Ascending aorta (tissue), 2 donors: Measurements from ENCODE around the gene VASN. TPM values are rescaled to one million over a fixed set of nuclear protein-coding genes. Genes with fewer than 3 reads are reported as not detected.

ENCODE experiments used
- DNase-seq, 2 donors: peaks; one replicate each; pipeline ENCODE4 v3.0.0-alpha.2; 2019; ENCODE audit warnings: low spot score in 2 of 2
- H3K27ac ChIP-seq, 2 donors: fragments of 200-600 bp; sonication (generic); one replicate each; pipeline ENCODE4 v1.5.1; 2016 to 2017; ENCODE audit warnings: mild to moderate bottlenecking in 1 of 2
- H3K27me3 ChIP-seq: fragments of 200-600 bp; sonication (generic); one replicate; pipeline ENCODE4 v1.5.1; 2017
- H3K36me3 ChIP-seq, 2 donors: fragments of 200-600 bp; sonication (generic); one replicate each; pipeline ENCODE4 v1.5.1; 2016
- H3K4me1 ChIP-seq, 2 donors: fragments of 200-600 bp; sonication (generic); one replicate each; pipeline ENCODE4 v1.5.1; 2016 to 2017; ENCODE audit warnings: mild to moderate bottlenecking in 1 of 2
- H3K4me3 ChIP-seq, 2 donors: fragments of 200-600 bp; sonication (generic); one replicate each; pipeline ENCODE4 v1.5.1; 2016 to 2017; ENCODE audit warnings: mild to moderate bottlenecking in 1 of 2
- H3K9me3 ChIP-seq, 2 donors: fragments of 200-600 bp; sonication (generic); one replicate each; pipeline ENCODE4 v1.5.1; 2016
- CTCF ChIP-seq, 3 experiments: fragments of 200-600 bp in 2 of 3; fragments of 450-650 bp in 1 of 3; sonication (generic) in 2 of 3; IDR thresholded peaks; one replicate each; pipeline ENCODE4 v1.5.1; 2016 to 2019; ENCODE audit warnings: antibody characterized with exemption in 3 of 3, mild to moderate bottlenecking in 1 of 3, moderate library complexity in 1 of 3
- intact Hi-C: fragments of 100-400 bp; cut with DNase I; formaldehyde crosslinking; loops from one replicate; pipeline ENCODE4 v1.15.1; 2023
- total RNA-seq: library from RNA; depleted of rRNA; stranded (reverse); fragments of >200 nt; gene quantifications from one replicate; pipeline ENCODE4 v1.1.0, GENCODE V29; 2016

Gene VASN
- total RNA-seq, 1 donor from 2014 or later, result 218 TPM

- intact Hi-C loops, result no loop called here
- Histone ChIP-seq H3K4me1 (peaks cover 21 to 50% of the 10 kb centered on the region in 2 donors), H3K9me3 (no peaks in the 10 kb centered on the region), H3K27me3 (no peaks in the 10 kb centered on the region), H3K4me3 (peak overlapping the region in 1 of 2 donors; percentile 37), H3K27ac (peak overlapping the region; percentile 94 to 99), H3K36me3 (no peaks in the 10 kb centered on the region)
- DNase-seq, result no peak
- TF ChIP-seq CTCF (IDR thresholded peaks at IDR 0.05), result no peak
These were observed 1.5 kb upstream of the VASN start for GRCh38 chr16:4370151-4370550.

- intact Hi-C loops, result loop anchor here (1.0 kb wide), 2 partner anchors 18 to 19 kb away; partner anchors contain the start of gene PAM16
- Histone ChIP-seq H3K36me3 (no peaks in the 10 kb centered on the region), H3K4me1 (peaks cover 22 to 55% of the 10 kb centered on the region in 2 donors), H3K27me3 (no peaks in the 10 kb centered on the region), H3K9me3 (no peaks in the 10 kb centered on the region), H3K4me3 (peak overlapping the region; percentile 64 to 81), H3K27ac (peak overlapping the region; percentile 94 to 99)
- DNase-seq, result peak; percentile 82 to 96
- no peak for TF ChIP-seq CTCF (IDR thresholded peaks at IDR 0.05)
These were observed 885 bp upstream of the VASN start for GRCh38 chr16:4370570-4371356.

- H3K27me3 ChIP-seq, result no peaks in the 10 kb centered on the region
- no peak for TF ChIP-seq CTCF (IDR thresholded peaks at IDR 0.05)
- intact Hi-C loops, result no loop called here
- H3K36me3 ChIP-seq, result no peaks in the 10 kb centered on the region
- no peaks in the 10 kb centered on the region for H3K9me3 ChIP-seq
- H3K4me1 ChIP-seq, result peaks cover 23 to 60% of the 10 kb centered on the region in 2 donors
- H3K27ac ChIP-seq, result peak overlapping the region; percentile 94 to 99
- peak in 1 of 2 donors; percentile 70 for DNase-seq
- peak overlapping the region; percentile 64 to 81 for H3K4me3 ChIP-seq
These were observed 441 bp downstream of the VASN start for GRCh38 chr16:4372001-4372577.

- TF ChIP-seq CTCF (IDR thresholded peaks at IDR 0.05), result no peak
- Histone ChIP-seq H3K36me3 (peaks cover 0 to 3% of the 10 kb centered on the region in 2 donors), H3K4me3 (peak overlapping the region; percentile 64 to 81), H3K9me3 (no peaks in the 10 kb centered on the region), H3K27ac (peak overlapping the region; percentile 94 to 99), H3K4me1 (peaks cover 29 to 60% of the 10 kb centered on the region in 2 donors), H3K27me3 (no peaks in the 10 kb centered on the region)
- intact Hi-C loops, result no loop called here
- DNase-seq, result peak in 1 of 2 donors; percentile 79
These were observed 1.1 kb downstream of the VASN start for GRCh38 chr16:4372578-4373355.

- intact Hi-C loops, result no loop called here
These were observed 1.8 kb downstream of the VASN start for GRCh38 chr16:4373356-4373908.

More at GRCh38 chr16:4373356-4373908, 1.8 kb downstream of the VASN start:
- peak overlapping the region; percentile 64 to 81 for H3K4me3 ChIP-seq
- H3K4me1 ChIP-seq, result peaks cover 36 to 60% of the 10 kb centered on the region in 2 donors
- DNase-seq, result peak in 1 of 2 donors; percentile 69
- peaks cover 0 to 9% of the 10 kb centered on the region in 2 donors for H3K36me3 ChIP-seq
- H3K27ac ChIP-seq, result peak overlapping the region; percentile 94 to 99
- no peaks in the 10 kb centered on the region for H3K9me3 ChIP-seq
- H3K27me3 ChIP-seq, result no peaks in the 10 kb centered on the region
- no peak for TF ChIP-seq CTCF (IDR thresholded peaks at IDR 0.05)
